Caco-2 (cell line): ENCODE measurements around the gene PET100. TPM values are rescaled to one million over a fixed set of nuclear protein-coding genes. Genes with fewer than 3 reads are reported as not detected.

Experiments used
- BruUV-seq: library from RNA; stranded (reverse); fragments of 400-500 nt; replicated peaks from 2 replicates; lab custom pipeline; 2021; lab: Mats Ljungman, UMichigan
- CTCF ChIA-PET: fragments of 300-600 bp; sonication (Branson Sonifier 250); formaldehyde crosslinking; loops from one replicate; lab custom pipeline; 2022; ENCODE audit warnings: antibody characterized with exemption; lab: Charles Lee
- POLR2A ChIA-PET: fragments of 300-600 bp; sonication (Branson Sonifier 250); formaldehyde crosslinking; loops from one replicate; lab custom pipeline; 2022; ENCODE audit warnings: antibody characterized with exemption; lab: Charles Lee
- DNase-seq, 2 experiments: peaks; one replicate each; pipeline versions ENCODE4 v3.0.0 to v3.0.0-alpha.2; 2020 to 2022
- H3K27me3 ChIP-seq: replicated peaks from 2 replicates; pipeline ENCODE4 v1.6.0; 2011; ENCODE audit warnings: low read length; ENCODE audit not compliant: control insufficient read depth, insufficient read depth
- H3K36me3 ChIP-seq: 2 replicates; pipeline ENCODE4 v1.5.1; 2011; ENCODE audit warnings: low read length; ENCODE audit not compliant: control insufficient read depth, insufficient read depth
- H3K4me1 ChIP-seq: fragments of 250-450 bp; sonication (Bioruptor Pico); 2 replicates; pipeline ENCODE4 v1.5.1; 2020; ENCODE audit warnings: mild to moderate bottlenecking
- H3K4me3 ChIP-seq: 2 replicates; pipeline ENCODE4 v1.5.1; 2011; ENCODE audit warnings: low read depth, mild to moderate bottlenecking, control low read depth, low read length
- H3K9me3 ChIP-seq: fragments of 250-450 bp; sonication (Bioruptor Pico); 2 replicates; pipeline ENCODE4 v1.5.1; 2020; ENCODE audit warnings: mild to moderate bottlenecking, moderate library complexity
- H3K27ac Mint-ChIP-seq: one replicate; pipeline ENCODE4 v1.8.0; 2022; ENCODE audit warnings: mixed read lengths; ENCODE audit not compliant: unreplicated experiment
- H3K27me3 Mint-ChIP-seq: one replicate; pipeline ENCODE4 v1.8.0; 2022; ENCODE audit warnings: mixed read lengths; ENCODE audit not compliant: insufficient read depth, unreplicated experiment
- H3K36me3 Mint-ChIP-seq: one replicate; pipeline ENCODE4 v1.8.0; 2022; ENCODE audit warnings: mild to moderate bottlenecking, mixed read lengths; ENCODE audit not compliant: insufficient read depth, unreplicated experiment
- H3K4me1 Mint-ChIP-seq: one replicate; pipeline ENCODE4 v1.8.0; 2022; ENCODE audit warnings: low read depth, mixed read lengths; ENCODE audit not compliant: unreplicated experiment
- H3K4me3 Mint-ChIP-seq: one replicate; pipeline ENCODE4 v1.8.0; 2022; ENCODE audit warnings: mild to moderate bottlenecking, moderate library complexity, mixed read lengths; ENCODE audit not compliant: unreplicated experiment
- H3K9me3 Mint-ChIP-seq: one replicate; pipeline ENCODE4 v1.8.0; 2022; ENCODE audit warnings: mixed read lengths; ENCODE audit not compliant: unreplicated experiment
- CTCF ChIP-seq, 2 experiments: fragments of 200-600 bp in 1 of 2; IDR thresholded peaks; 1 replicate in 1 of 2; 2 replicates in 1 of 2; pipeline versions ENCODE4 v1.5.1 to v1.8.0; 2011 to 2022; ENCODE audit warnings: antibody characterized with exemption in 1 of 2, control low read depth in 1 of 2, inconsistent platforms in 1 of 2, low read depth in 1 of 2, low read length in 1 of 2, mild to moderate bottlenecking in 1 of 2, moderate library complexity in 1 of 2; ENCODE audit not compliant: insufficient read depth in 1 of 2, severe bottlenecking in 1 of 2, unreplicated experiment in 1 of 2
- intact Hi-C: fragments of 100-400 bp; cut with micrococcal nuclease; formaldehyde crosslinking; loops from one replicate; pipeline ENCODE4 v1.10.0; 2022; ENCODE audit not compliant: unreplicated experiment
- total RNA-seq: library from RNA; stranded (reverse); gene quantifications from 2 replicates; pipeline ENCODE4 v1.2.3, GENCODE V29; 2022

PET100 gene
- total RNA-seq, 1 experiment from 2014 or later = 139 TPM

GRCh38 chr19:7644550-7644877, 14.9 kb downstream of the PET100 start:
- Mint-ChIP-seq H3K36me3 (peaks cover 10% of the 10 kb centered on the region), H3K9me3 (peaks cover 9% of the 10 kb centered on the region), H3K4me1 (no peaks in the 10 kb centered on the region), H3K4me3 (no peak overlapping the region), H3K27me3 (no peaks in the 10 kb centered on the region), H3K27ac (no peak overlapping the region)
- no TSS peak for BruUV-seq
- intact Hi-C loops = no loop called here
- no peak for TF ChIP-seq CTCF (IDR thresholded peaks at IDR 0.05; ENCODE audit: insufficient read depth in 1 of 2, low read depth in 1 of 2, low read length in 1 of 2, severe bottlenecking in 1 of 2, unreplicated experiment in 1 of 2)
- Histone ChIP-seq H3K4me3 (no peak overlapping the region), H3K4me1 (no peaks in the 10 kb centered on the region), H3K9me3 (no peaks in the 10 kb centered on the region), H3K36me3 (peaks cover 2% of the 10 kb centered on the region), H3K27me3 (no peaks in the 10 kb centered on the region)
- ChIA-PET POLR2A (no interaction called here), CTCF (interaction anchor here (0.9 kb wide), 1 partner anchor 36 kb away, joined by 5 read pairs; the partner anchor contains the start of gene TRAPPC5)
- DNase-seq = no peak

GRCh38 chr19:7645163-7645562, 15.6 kb downstream of the PET100 start:
- POLR2A ChIA-PET = no interaction called here
- H3K36me3 Mint-ChIP-seq = peaks cover 9% of the 10 kb centered on the region
- H3K27ac Mint-ChIP-seq = no peak overlapping the region
- peaks cover 2% of the 10 kb centered on the region for H3K9me3 Mint-ChIP-seq
- H3K4me3 Mint-ChIP-seq = no peak overlapping the region
- H3K4me1 Mint-ChIP-seq = no peaks in the 10 kb centered on the region
- DNase-seq = no peak
- no peaks in the 10 kb centered on the region for H3K27me3 Mint-ChIP-seq
- TF ChIP-seq CTCF (IDR thresholded peaks at IDR 0.05; ENCODE audit: insufficient read depth in 1 of 2, low read depth in 1 of 2, low read length in 1 of 2, severe bottlenecking in 1 of 2, unreplicated experiment in 1 of 2) = no peak
- no peaks in the 10 kb centered on the region for H3K27me3 ChIP-seq
- H3K4me3 ChIP-seq = no peak overlapping the region
- CTCF ChIA-PET = interaction anchor here (0.9 kb wide), 1 partner anchor 36 kb away, joined by 5 read pairs; the partner anchor contains the start of gene TRAPPC5
- no peaks in the 10 kb centered on the region for H3K9me3 ChIP-seq
- no peaks in the 10 kb centered on the region; the same call in none of the 2 replicates for H3K36me3 ChIP-seq
- BruUV-seq = no TSS peak
- no peaks in the 10 kb centered on the region for H3K4me1 ChIP-seq
- intact Hi-C loops = no loop called here

- ChIA-PET POLR2A (no interaction called here), CTCF (no interaction called here)
- intact Hi-C loops = no loop called here
- H3K9me3 ChIP-seq = no peaks in the 10 kb centered on the region
- H3K4me3 Mint-ChIP-seq = no peak overlapping the region
- H3K4me3 ChIP-seq = no peak overlapping the region
- H3K4me1 Mint-ChIP-seq = no peaks in the 10 kb centered on the region
- no peaks in the 10 kb centered on the region for H3K9me3 Mint-ChIP-seq
- no peak for DNase-seq
- H3K36me3 ChIP-seq = no peaks in the 10 kb centered on the region; the same call in 1 of the 2 replicates
- H3K27me3 Mint-ChIP-seq = no peaks in the 10 kb centered on the region
- H3K27me3 ChIP-seq = no peaks in the 10 kb centered on the region
- H3K36me3 Mint-ChIP-seq = peaks cover 9% of the 10 kb centered on the region
- no peaks in the 10 kb centered on the region for H3K4me1 ChIP-seq
- TF ChIP-seq CTCF (IDR thresholded peaks at IDR 0.05; ENCODE audit: insufficient read depth in 1 of 2, low read depth in 1 of 2, low read length in 1 of 2, severe bottlenecking in 1 of 2, unreplicated experiment in 1 of 2) = no peak
- BruUV-seq = no TSS peak
- H3K27ac Mint-ChIP-seq = no peak overlapping the region
Measured at GRCh38 chr19:7645656-7646425, 16.2 kb downstream of the PET100 start.
